AG04449 (cell line): ENCODE data around the gene TMEM121.
"Not testable (repeated sequence)": the region's sequence is repeated elsewhere in the genome, so short reads cannot be mapped to it uniquely, and the experiment has no call there.

Source experiments
- CTCF ChIA-PET: fragments of 350-600 bp; formaldehyde crosslinking; extraction: SDS; loops from one replicate; lab custom pipeline; 2021; ENCODE audit warnings: antibody characterized with exemption; lab: Yijun Ruan, JAX
- POLR2A ChIA-PET: fragments of 400-600, 350-600 bp; formaldehyde crosslinking; extraction: SDS; loops from one replicate; lab custom pipeline; 2020; ENCODE audit warnings: antibody characterized with exemption, inconsistent platforms; lab: Yijun Ruan, JAX
- DNase-seq: peaks from one replicate; pipeline ENCODE4 v3.0.0-alpha.2; 2010; ENCODE audit warnings: low read depth, low spot score
- H3K4me3 ChIP-seq: 2 replicates; pipeline ENCODE4 v1.5.1; 2011; ENCODE audit warnings: low read depth, mild to moderate bottlenecking, control low read depth, low read length
- TF ChIP-seq, protein P1 (sequence below): IDR thresholded peaks from one replicate; pipeline ENCODE4 v1.5.1; 2011; ENCODE audit warnings: mild to moderate bottlenecking, moderate library complexity, low read length, control low read depth, inconsistent platforms; ENCODE audit not compliant: insufficient read depth; ENCODE audit errors: missing control alignments

The TMEM121 gene

DNA sequence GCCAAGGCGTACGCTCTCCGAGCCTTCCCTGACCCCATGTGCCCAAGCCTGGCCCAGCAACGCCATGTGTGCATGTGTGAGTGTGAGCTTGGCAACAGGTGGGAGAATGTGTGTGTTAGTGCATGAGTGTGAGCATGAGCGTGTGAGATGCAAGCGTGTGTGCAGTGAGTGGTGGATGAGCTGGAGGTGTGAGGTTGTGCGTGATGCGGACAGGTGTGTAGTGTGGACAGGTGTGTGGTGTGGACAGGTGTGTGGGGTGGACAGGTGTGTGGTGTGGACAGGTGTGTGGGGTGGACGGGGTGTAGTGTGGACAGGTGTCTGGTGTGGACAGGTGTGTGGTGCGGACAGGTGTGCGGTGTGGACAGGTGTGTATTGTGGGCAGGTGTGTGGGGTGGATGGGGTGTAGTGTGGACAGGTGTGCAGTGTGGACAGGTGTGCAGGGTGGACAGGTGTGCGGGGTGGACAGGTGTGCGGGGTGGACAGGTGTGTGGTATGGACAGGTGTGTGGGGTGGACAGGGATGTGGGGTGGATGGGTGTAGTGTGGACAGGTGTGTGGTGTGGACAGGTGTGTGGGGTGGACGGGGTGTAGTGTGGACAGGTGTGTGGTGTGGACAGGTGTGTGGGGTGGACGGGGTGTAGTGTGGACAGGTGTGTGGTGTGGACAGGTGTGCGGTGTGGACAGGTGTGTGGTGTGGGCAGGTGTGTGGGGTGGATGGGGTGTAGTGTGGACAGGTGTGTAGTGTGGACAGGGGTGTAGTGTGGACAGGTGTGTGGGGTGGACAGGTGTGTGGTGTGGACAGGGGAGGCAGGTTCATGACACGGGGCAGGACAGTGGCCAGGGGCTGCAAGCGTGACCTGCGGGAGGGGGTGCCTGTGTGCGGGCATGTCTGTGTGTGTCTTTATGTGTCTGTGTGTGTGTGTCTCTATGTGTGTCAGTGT is 41.1 kb downstream of the TMEM121 start:
- DNase-seq, H3K4me3 ChIP-seq, POLR2A ChIA-PET, CTCF ChIA-PET: not testable (repeated sequence)

DNA sequence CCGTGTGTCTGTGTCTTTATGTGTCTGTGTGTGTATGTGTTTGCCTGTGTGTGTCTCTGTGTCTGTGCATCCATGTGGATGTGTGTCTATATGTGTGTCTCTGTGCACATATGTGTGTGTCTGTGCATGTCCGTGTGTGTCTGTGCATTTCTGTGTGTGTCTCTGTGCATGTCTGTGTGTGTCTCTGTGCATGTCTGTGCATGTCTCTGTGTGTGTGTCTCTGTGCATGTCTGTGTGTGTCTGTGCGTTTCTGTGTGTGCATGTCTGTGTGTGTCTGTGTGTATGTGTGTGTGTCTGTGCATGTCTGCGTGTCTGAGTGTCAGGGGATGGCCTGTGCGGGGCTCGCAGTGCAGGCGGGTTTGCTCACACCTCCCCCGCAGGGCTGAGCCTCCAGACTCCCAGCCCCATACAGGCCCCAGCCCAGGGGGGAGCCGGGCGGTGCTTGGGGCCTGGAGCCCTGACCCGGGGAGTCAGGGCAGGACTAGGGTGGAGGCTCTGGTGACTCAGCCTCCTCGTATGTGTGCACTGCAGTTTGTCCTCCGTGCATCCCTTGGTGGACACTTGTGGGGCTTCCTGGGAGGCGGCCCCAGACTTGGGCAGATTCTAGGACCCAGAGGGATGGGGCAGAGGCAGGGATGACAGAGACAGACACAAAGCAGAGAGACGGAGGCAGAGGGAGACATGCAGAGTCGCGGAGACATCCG is 41.9 kb downstream of the TMEM121 start:
- CTCF ChIA-PET, POLR2A ChIA-PET, H3K4me3 ChIP-seq, DNase-seq: not testable (repeated sequence)

DNA sequence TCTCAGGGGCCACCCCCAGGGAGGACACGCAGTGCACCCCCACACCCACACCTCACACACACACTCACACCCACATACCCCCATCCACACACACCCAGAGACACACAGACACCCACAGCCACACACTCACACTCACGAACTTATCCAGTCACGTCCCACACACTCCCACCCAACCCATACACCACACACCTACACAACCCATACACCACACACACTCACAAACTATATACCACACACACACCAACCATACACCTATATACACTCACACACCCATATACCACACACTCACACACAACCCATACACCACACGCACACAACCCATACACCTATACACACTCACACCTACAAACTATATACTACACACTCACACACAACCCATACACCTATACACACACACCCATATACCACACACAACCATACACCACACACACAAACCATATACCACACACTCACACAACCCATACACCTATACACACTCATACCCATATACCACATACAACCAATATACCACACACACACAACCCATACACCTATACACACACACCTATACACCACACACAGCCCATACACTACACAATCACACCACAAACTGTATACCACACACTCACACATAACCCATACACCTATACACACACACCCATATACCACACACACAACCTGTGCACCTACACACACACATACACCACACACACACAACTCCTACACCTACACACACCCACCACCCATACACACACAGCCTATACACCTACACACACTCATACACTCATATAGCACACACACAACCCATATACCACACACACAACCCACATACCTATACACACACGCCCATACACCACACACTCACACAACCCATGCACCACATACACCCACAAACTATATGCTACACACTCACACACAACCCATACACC is 42.7 kb downstream of the TMEM121 start:
- no peak overlapping the region for H3K4me3 ChIP-seq
- ChIA-PET CTCF (no interaction called here), POLR2A (no interaction called here)
- DNase-seq: no peak
- TF ChIP-seq, protein P1, sequence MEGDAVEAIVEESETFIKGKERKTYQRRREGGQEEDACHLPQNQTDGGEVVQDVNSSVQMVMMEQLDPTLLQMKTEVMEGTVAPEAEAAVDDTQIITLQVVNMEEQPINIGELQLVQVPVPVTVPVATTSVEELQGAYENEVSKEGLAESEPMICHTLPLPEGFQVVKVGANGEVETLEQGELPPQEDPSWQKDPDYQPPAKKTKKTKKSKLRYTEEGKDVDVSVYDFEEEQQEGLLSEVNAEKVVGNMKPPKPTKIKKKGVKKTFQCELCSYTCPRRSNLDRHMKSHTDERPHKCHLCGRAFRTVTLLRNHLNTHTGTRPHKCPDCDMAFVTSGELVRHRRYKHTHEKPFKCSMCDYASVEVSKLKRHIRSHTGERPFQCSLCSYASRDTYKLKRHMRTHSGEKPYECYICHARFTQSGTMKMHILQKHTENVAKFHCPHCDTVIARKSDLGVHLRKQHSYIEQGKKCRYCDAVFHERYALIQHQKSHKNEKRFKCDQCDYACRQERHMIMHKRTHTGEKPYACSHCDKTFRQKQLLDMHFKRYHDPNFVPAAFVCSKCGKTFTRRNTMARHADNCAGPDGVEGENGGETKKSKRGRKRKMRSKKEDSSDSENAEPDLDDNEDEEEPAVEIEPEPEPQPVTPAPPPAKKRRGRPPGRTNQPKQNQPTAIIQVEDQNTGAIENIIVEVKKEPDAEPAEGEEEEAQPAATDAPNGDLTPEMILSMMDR: no peak

DNA sequence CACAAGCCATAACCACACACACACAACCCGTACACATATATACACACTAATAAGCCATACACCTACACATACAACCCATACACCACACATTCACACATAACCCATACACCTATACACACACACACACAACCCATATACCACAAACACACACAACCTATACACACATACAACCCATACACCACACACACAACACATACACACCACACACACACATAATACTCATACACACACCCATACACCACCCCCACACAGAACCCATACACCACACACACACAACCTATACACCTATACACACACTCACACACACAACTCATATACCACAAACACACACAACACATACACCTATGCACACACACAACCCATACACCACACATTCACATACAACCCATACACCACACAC is 44.1 kb downstream of the TMEM121 start:
- TF ChIP-seq, protein P1: no peak
- ChIA-PET POLR2A (no interaction called here), CTCF (no interaction called here)
- no peak for DNase-seq
- H3K4me3 ChIP-seq: no peak overlapping the region

DNA sequence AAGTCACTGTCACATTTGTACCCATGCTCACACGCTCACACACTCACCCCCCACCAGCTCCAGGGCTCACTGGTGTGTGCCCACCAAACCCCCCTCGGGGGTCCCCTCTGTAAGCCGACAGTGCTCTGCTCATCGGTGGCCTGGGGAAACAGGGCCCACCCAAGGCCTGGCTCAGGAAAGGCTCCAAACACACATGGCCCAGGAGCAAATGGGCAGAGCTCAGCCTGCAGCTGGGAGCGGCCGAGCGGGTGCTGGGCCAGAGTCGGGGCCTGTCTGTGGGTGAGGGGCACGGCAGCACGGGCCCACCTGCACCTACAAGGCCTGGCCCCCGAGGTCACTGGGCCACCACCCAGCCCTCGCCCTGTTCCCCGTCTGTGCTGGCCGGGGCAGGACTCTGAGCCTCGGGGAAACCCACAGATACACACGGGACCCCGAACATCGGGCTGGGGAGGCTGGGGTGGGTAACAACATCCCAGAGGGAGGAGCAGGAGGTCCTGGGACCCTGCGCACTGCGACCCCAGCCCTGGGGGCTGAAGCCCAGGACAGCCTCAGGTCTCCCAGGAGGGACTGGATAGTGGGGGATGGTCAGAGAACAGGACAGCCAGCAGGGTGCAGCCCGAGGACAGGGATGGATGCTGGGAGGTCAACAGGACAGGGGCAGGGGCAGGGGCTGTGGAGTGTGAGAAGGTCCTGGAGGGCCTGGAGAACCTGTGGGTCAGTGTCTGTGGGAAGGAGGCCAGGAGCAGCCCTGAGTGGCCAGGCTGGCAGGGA is 45.0 kb downstream of the TMEM121 start:
- POLR2A ChIA-PET, DNase-seq, CTCF ChIA-PET, H3K4me3 ChIP-seq: not testable (repeated sequence)

DNA sequence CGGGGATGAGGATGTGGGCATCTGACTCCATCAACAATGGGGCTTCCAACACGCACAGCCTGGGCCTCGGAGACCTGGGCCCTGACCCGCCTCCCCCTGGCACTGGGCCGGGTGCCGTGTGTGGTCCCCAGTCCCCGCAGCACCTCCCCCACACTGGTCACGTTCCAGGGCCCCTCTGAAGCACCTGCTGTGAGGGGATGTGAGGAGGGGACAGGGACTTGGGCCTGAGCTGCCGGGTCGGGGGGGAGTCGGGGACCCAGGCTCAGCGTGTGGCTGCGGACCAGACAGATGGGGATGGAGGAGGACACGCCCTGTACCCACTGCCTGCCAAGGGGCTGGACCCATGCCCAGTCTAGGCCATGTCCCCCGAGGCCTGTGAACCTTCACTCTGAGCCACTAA is 45.7 kb downstream of the TMEM121 start:
- H3K4me3 ChIP-seq, DNase-seq, POLR2A ChIA-PET, CTCF ChIA-PET: not testable (repeated sequence)

DNA sequence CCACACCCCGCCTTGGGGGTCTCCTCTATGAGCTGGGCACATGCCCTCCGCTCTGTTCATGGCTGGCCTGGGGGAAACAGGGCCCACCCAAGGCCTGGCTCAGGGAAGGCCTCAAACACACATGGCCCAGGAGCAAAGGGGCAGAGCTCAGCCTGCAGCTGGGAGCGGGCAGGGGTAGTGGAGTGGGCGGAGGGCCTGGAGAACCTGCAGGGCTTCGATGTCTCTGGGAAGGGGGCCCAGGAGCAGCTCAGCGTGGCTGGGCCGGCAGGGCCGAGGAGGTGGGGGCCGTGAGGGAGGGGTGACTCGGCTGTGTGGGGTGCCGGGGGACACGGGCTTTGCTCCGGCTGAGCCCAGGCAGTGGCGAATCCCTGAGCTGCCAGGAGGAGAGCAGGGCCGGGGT is 47.5 kb downstream of the TMEM121 start:
- CTCF ChIA-PET: not testable (repeated sequence)

DNA sequence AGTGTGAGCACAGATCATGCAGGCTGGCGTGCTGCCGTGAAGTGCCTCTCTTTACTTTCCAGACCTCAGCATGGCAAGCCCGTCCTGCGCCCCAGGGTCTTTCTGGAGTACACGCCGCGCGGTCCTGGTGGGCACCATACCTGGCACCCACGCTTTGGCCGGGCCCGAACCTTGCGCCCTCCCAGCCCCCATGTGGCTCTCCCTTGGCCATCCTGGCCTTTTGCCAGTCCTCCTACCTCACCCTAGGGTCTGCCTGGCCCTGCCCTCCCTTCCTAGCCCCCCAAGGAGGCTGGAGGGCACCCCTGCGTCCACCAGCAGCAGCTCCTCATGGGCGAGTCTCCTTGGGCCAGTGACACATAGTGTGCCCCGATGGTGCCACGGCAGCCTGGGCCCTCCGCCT is 48.0 kb downstream of the TMEM121 start:
- H3K4me3 ChIP-seq, DNase-seq, CTCF ChIA-PET, POLR2A ChIA-PET: not testable (repeated sequence)

More for the DNA sequence above, 47.5 kb downstream of the TMEM121 start:
- DNase-seq, POLR2A ChIA-PET, H3K4me3 ChIP-seq: not testable (repeated sequence)

DNA sequence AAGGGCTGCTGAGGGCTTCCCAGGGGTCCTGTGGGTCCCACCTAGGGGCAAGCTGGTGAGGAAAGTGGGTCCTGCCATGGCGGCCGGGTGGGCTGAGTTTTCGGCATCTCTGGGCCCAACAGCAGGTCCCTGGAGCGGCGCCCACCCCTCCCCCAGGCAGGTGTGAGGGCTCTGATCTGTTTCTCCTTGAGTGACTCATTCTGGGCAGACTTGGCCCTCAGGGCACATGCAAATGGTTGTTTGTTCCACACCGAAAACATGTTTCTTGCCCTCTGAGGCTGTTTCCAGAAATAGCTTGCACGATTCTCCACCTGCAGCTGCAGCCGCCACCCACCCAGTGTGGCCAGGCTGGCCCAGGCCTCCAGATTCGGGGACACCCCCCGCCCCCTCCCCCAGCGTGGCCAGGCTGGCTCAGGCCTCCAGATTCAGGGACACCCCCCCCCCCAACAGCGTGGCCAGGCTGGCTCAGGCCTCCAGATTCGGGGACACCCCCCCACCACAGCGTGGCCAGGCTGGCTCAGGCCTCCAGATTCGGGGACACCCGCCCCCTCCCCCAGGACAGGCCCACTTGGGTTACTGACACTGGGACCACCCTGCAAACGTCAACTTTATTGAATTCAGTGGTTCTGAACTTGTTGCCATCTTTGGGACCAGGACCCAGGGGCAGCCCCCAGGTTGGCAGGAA is 48.8 kb downstream of the TMEM121 start:
- POLR2A ChIA-PET, CTCF ChIA-PET, H3K4me3 ChIP-seq, DNase-seq: not testable (repeated sequence)
